Measurements from ENCODE around the gene TLK2.
"Not testable (repeated sequence)": the region's sequence is repeated elsewhere in the genome, so short reads cannot be mapped to it uniquely, and the experiment has no call there.

GRCh38 chr17:62498796-62499195 is 20.2 kb downstream of the TLK2 start:
- TF ChIP-seq CTCF (conservative IDR thresholded peaks at IDR 0.05 in 1 of 2, IDR thresholded peaks at IDR 0.05 in 1 of 2; ENCODE audit: extremely low read depth in 1 of 2, insufficient read depth in 1 of 2, low read depth in 1 of 2, low read length in 2 of 2); EZH2 (IDR thresholded peaks at IDR 0.05; ENCODE audit: borderline replicate concordance, low read length): not testable (repeated sequence)
